Measurements from ENCODE around the gene GPR161. TPM values are rescaled to one million over a fixed set of nuclear protein-coding genes. Genes with fewer than 3 reads are reported as not detected.
"Not testable (repeated sequence)": the region's sequence is repeated elsewhere in the genome, so short reads cannot be mapped to it uniquely, and the experiment has no call there.

The GPR161 gene
- total RNA-seq, 1 experiment from 2014 or later: 7.2 TPM

- in situ Hi-C loops (cut with HindIII; ENCODE audit: low pct_unique_long_range_greater_than_20kb, low sequenced_read_pairs): no loop called here
Measured at GRCh38 chr1:168079761-168080160, 57.0 kb downstream of the GPR161 start.

GRCh38 chr1:168069384-168069783 is 67.3 kb downstream of the GPR161 start:
- DNase-seq (ENCODE audit: low read depth): no peak
- in situ Hi-C loops (cut with HindIII; ENCODE audit: low pct_unique_long_range_greater_than_20kb, low sequenced_read_pairs): no loop called here

More at GRCh38 chr1:168079761-168080160, 57.0 kb downstream of the GPR161 start:
- DNase-seq (ENCODE audit: low read depth): no peak

GRCh38 chr1:168065506-168065905 is 71.2 kb downstream of the GPR161 start:
- in situ Hi-C loops (cut with HindIII; ENCODE audit: low pct_unique_long_range_greater_than_20kb, low sequenced_read_pairs): no loop called here
- DNase-seq (ENCODE audit: low read depth): no peak

- DNase-seq (ENCODE audit: low read depth): no peak
- in situ Hi-C loops (cut with HindIII; ENCODE audit: low pct_unique_long_range_greater_than_20kb, low sequenced_read_pairs): no loop called here
Measured at GRCh38 chr1:168064216-168064615, 72.5 kb downstream of the GPR161 start.

- in situ Hi-C loops (cut with HindIII; ENCODE audit: low pct_unique_long_range_greater_than_20kb, low sequenced_read_pairs): no loop called here
- DNase-seq (ENCODE audit: low read depth): no peak
Measured at GRCh38 chr1:168057921-168058320, 78.8 kb downstream of the GPR161 start.

- in situ Hi-C loops (cut with HindIII; ENCODE audit: low pct_unique_long_range_greater_than_20kb, low sequenced_read_pairs): no loop called here
- no peak for DNase-seq (ENCODE audit: low read depth)
Measured at GRCh38 chr1:168057355-168057754, 79.4 kb downstream of the GPR161 start.

GRCh38 chr1:168056152-168056551 is 80.6 kb downstream of the GPR161 start:
- in situ Hi-C loops (cut with HindIII; ENCODE audit: low pct_unique_long_range_greater_than_20kb, low sequenced_read_pairs); DNase-seq (ENCODE audit: low read depth): not testable (repeated sequence)

GRCh38 chr1:168054117-168054516 is 82.6 kb downstream of the GPR161 start:
- no peak for DNase-seq (ENCODE audit: low read depth)
- in situ Hi-C loops (cut with HindIII; ENCODE audit: low pct_unique_long_range_greater_than_20kb, low sequenced_read_pairs): no loop called here

- in situ Hi-C loops (cut with HindIII; ENCODE audit: low pct_unique_long_range_greater_than_20kb, low sequenced_read_pairs): no loop called here
Measured at GRCh38 chr1:168053681-168054080, 83.0 kb downstream of the GPR161 start.

GRCh38 chr1:168050880-168051279 is 85.8 kb downstream of the GPR161 start:
- in situ Hi-C loops (cut with HindIII; ENCODE audit: low pct_unique_long_range_greater_than_20kb, low sequenced_read_pairs): no loop called here
- no peak for DNase-seq (ENCODE audit: low read depth)

More at GRCh38 chr1:168053681-168054080, 83.0 kb downstream of the GPR161 start:
- DNase-seq (ENCODE audit: low read depth): no peak

- no peak for DNase-seq (ENCODE audit: low read depth)
- in situ Hi-C loops (cut with HindIII; ENCODE audit: low pct_unique_long_range_greater_than_20kb, low sequenced_read_pairs): no loop called here
Measured at GRCh38 chr1:168050307-168050706, 86.4 kb downstream of the GPR161 start.

- in situ Hi-C loops (cut with HindIII; ENCODE audit: low pct_unique_long_range_greater_than_20kb, low sequenced_read_pairs): no loop called here
- DNase-seq (ENCODE audit: low read depth): no peak
Measured at GRCh38 chr1:168045311-168045710, 91.4 kb downstream of the GPR161 start.

GRCh38 chr1:168042362-168042761 is 94.4 kb downstream of the GPR161 start:
- no peak for DNase-seq (ENCODE audit: low read depth)

GRCh38 chr1:168035345-168035744 is 101.4 kb downstream of the GPR161 start:
- in situ Hi-C loops (cut with HindIII; ENCODE audit: low pct_unique_long_range_greater_than_20kb, low sequenced_read_pairs): no loop called here
- DNase-seq (ENCODE audit: low read depth): no peak

More at GRCh38 chr1:168042362-168042761, 94.4 kb downstream of the GPR161 start:
- in situ Hi-C loops (cut with HindIII; ENCODE audit: low pct_unique_long_range_greater_than_20kb, low sequenced_read_pairs): no loop called here

- DNase-seq (ENCODE audit: low read depth): no peak
- in situ Hi-C loops (cut with HindIII; ENCODE audit: low pct_unique_long_range_greater_than_20kb, low sequenced_read_pairs): no loop called here
Measured at GRCh38 chr1:168032029-168032428, 104.7 kb downstream of the GPR161 start.

GRCh38 chr1:168031627-168032026 is 105.1 kb downstream of the GPR161 start:
- in situ Hi-C loops (cut with HindIII; ENCODE audit: low pct_unique_long_range_greater_than_20kb, low sequenced_read_pairs): no loop called here
- no peak for DNase-seq (ENCODE audit: low read depth)

GRCh38 chr1:168031198-168031597 is 105.5 kb downstream of the GPR161 start:
- in situ Hi-C loops (cut with HindIII; ENCODE audit: low pct_unique_long_range_greater_than_20kb, low sequenced_read_pairs): no loop called here
- DNase-seq (ENCODE audit: low read depth): no peak

Measured in Caki2 (cell line).